Measurements from ENCODE around the gene ANGPTL4. TPM values are rescaled to one million over a fixed set of nuclear protein-coding genes. Genes with fewer than 3 reads are reported as not detected.

Gene ANGPTL4
- total and polyA plus RNA-seq, 2 of the 13 experiments (the other 11 are each of a cell fraction or from before 2014, with no cell fraction given): 0.80 to 21.7 TPM

- intact Hi-C loops (cut with micrococcal nuclease; ENCODE audit: unreplicated experiment): no loop called here
- TF ChIP-seq ZNF879 (CRISPR knock-in tag; IDR thresholded peaks at IDR 0.05): no peak
- no peak for TF ChIP-seq ZNF788 (CRISPR knock-in tag; IDR thresholded peaks at IDR 0.05; ENCODE audit: borderline replicate concordance)
- 0 out of 2 replicates have a peak, but pooled peaks have one; percentile 5 for TF ChIP-seq ZFP36L1 (CRISPR knock-in tag; IDR thresholded peaks at IDR 0.05)
- TF ChIP-seq MAFK (conservative IDR thresholded peaks at IDR 0.05 in 1 of 2, IDR thresholded peaks at IDR 0.05 in 1 of 2; ENCODE audit: low read length in 2 of 2): no peak
- 0 out of 2 replicates have a peak, but pooled peaks have one; percentile 14 for TF ChIP-seq ZNF574 (CRISPR knock-in tag; IDR thresholded peaks at IDR 0.05)
- TF ChIP-seq PAWR (CRISPR knock-in tag; IDR thresholded peaks at IDR 0.05; ENCODE audit: borderline replicate concordance): no peak
- TF ChIP-seq ZKSCAN5 (CRISPR knock-in tag; IDR thresholded peaks at IDR 0.05): no peak
- no peak for TF ChIP-seq ETV6 (CRISPR knock-in tag; conservative IDR thresholded peaks at IDR 0.05)
- TF ChIP-seq CHD2 (IDR thresholded peaks at IDR 0.05; ENCODE audit: low read depth, low read length): no peak
- TF ChIP-seq MXD1 (CRISPR knock-in tag; IDR thresholded peaks at IDR 0.05): peak; percentile 17; the same call in 1 of the 2 replicates
- 0 out of 2 replicates have a peak, but pooled peaks have one; percentile 61 for TF ChIP-seq SNAI1 (CRISPR knock-in tag; IDR thresholded peaks at IDR 0.05; ENCODE audit: borderline replicate concordance)
- TF ChIP-seq ZNF781 (CRISPR knock-in tag; IDR thresholded peaks at IDR 0.05; ENCODE audit: borderline replicate concordance, not compliant biosample characterization): peak; percentile 22
- no peak for TF ChIP-seq SYNCRIP (IDR thresholded peaks at IDR 0.05; ENCODE audit: insufficient read depth, low read depth, low read length)
- 0 out of 2 replicates have a peak, but pooled peaks have one; percentile 31 for TF ChIP-seq ZNF468 (CRISPR knock-in tag; IDR thresholded peaks at IDR 0.05)
- no peak for TF ChIP-seq ZNF704 (CRISPR knock-in tag; IDR thresholded peaks at IDR 0.05; ENCODE audit: borderline replicate concordance)
- TF ChIP-seq ZNF672 (CRISPR knock-in tag; IDR thresholded peaks at IDR 0.05): no peak
- no peak for TF ChIP-seq KLF12 (CRISPR knock-in tag; IDR thresholded peaks at IDR 0.05; ENCODE audit: borderline replicate concordance)
- no peak for TF ChIP-seq ATF5 (CRISPR knock-in tag; IDR thresholded peaks at IDR 0.05; ENCODE audit: low read depth)
- TF ChIP-seq MTF2 (CRISPR knock-in tag; IDR thresholded peaks at IDR 0.05; ENCODE audit: borderline replicate concordance): no peak
- TF ChIP-seq ZNF143 (CRISPR knock-in tag; IDR thresholded peaks at IDR 0.05): no peak
Measured at GRCh38 chr19:8320564-8321066, 43.3 kb upstream of the ANGPTL4 start.

More at GRCh38 chr19:8320564-8321066, 43.3 kb upstream of the ANGPTL4 start:
- Histone ChIP-seq H3K4me1 (ENCODE audit: insufficient read depth, low read length) (peaks cover 36% of the 10 kb centered on the region), H3K27ac (ENCODE audit: extremely low read length, insufficient read depth, low read length) (peak overlapping the region; percentile 88), H3K27me3 (ENCODE audit: control insufficient read depth in 1 of 2, insufficient read depth in 2 of 2, low read length in 2 of 2) (no peaks in the 10 kb centered on the region; a peak in 1 of 5 replicates), H3K79me2 (ENCODE audit: insufficient read depth, low read length) (peaks cover 34% of the 10 kb centered on the region), H3K9me3 (ENCODE audit: low read length) (no peaks in the 10 kb centered on the region), H4K20me1 (ENCODE audit: insufficient read depth, low read length) (peaks cover 19% of the 10 kb centered on the region), H2AFZ (ENCODE audit: low read length) (no peak overlapping the region), H3K4me3 (replicated peaks in 1 of 3; ENCODE audit: insufficient read depth in 1 of 3, low read depth in 2 of 3, low read length in 3 of 3) (peak overlapping the region; percentile 69 to 97 (median 82)), H3K36me3 (replicated peaks in 1 of 2; ENCODE audit: control insufficient read depth in 1 of 2, insufficient read depth in 2 of 2, low read length in 2 of 2) (peaks cover 3 to 17% of the 10 kb centered on the region in 2 experiments; a peak in 4 of 5 replicates), H3K9ac (ENCODE audit: insufficient read depth, low read depth, low read length) (peak overlapping the region; percentile 99), H3K4me2 (ENCODE audit: low read depth, low read length) (peak overlapping the region; percentile 73)
- in situ Hi-C loops (cut with HindIII; ENCODE audit: extremely low pct_ligation_motif_present, low pct_unique_long_range_greater_than_20kb): no loop called here
- ChIA-PET POLR2A (interaction anchor here (0.6 to 6.5 kb wide), 19 partner anchors 8 to 193 kb away, joined by 3 to 39 read pairs (median 5); partner anchors contain the start of genes CD320, RAB11B and ZNF414), CTCF (ENCODE audit: low intra/inter-chr PET ratio, low total read pairs) (no interaction called here)
- WGBS (ENCODE audit: low lambda C conversion rate): under 1% methylated on average over 11 of the region's 16 CpGs
- ATAC-seq (peak; percentile 53), FAIRE-seq (no peak), DNase-seq (ENCODE audit: low spot score) (peak; percentile 25)
- no TSS peak for BruUV-seq (replicated peaks)
